GM23338 (cell line): ENCODE measurements around the gene KDM4B. TPM values are rescaled to one million over a fixed set of nuclear protein-coding genes. Genes with fewer than 3 reads are reported as not detected.

Experiments used
- ATAC-seq: fragments of 200-7000 bp; cut with Tn5 transposase; 3 replicates; pipeline ENCODE4 v1.9.1; 2020
- DNase-seq: peaks from one replicate; pipeline ENCODE4 v3.0.0-alpha.2; 2015; ENCODE audit warnings: low spot score
- H2AFZ ChIP-seq: fragments of 200-600 bp; sonication (generic); 2 replicates; pipeline ENCODE4 v1.8.0; 2016; ENCODE audit warnings: antibody characterized with exemption, mild to moderate bottlenecking, moderate library complexity
- H3F3A ChIP-seq: fragments of 200-600 bp; sonication (generic); replicated peaks from 2 replicates; pipeline ENCODE4 v1.8.0; 2017; ENCODE audit warnings: antibody characterized with exemption, mixed run types, low read depth
- H3K27ac ChIP-seq: fragments of 200-600 bp; sonication (generic); 2 replicates; pipeline ENCODE4 v1.6.1; 2016; ENCODE audit warnings: low read depth
- H3K27me3 ChIP-seq: fragments of 200-600 bp; sonication (generic); 2 replicates; pipeline ENCODE4 v1.8.0; 2016; ENCODE audit warnings: mild to moderate bottlenecking, mixed run types, moderate library complexity; ENCODE audit not compliant: insufficient read depth
- H3K36me3 ChIP-seq: fragments of 200-600 bp; sonication (generic); 2 replicates; pipeline ENCODE4 v1.8.0; 2016; ENCODE audit warnings: mild to moderate bottlenecking; ENCODE audit not compliant: insufficient read depth
- H3K4me1 ChIP-seq: fragments of 200-600 bp; sonication (generic); 2 replicates; pipeline ENCODE4 v1.8.0; 2016; ENCODE audit warnings: mild to moderate bottlenecking, moderate library complexity; ENCODE audit not compliant: insufficient read depth
- H3K4me2 ChIP-seq: fragments of 200-600 bp; sonication (generic); 2 replicates; pipeline ENCODE4 v1.7.1; 2017; ENCODE audit warnings: mixed run types
- H3K4me3 ChIP-seq: fragments of 200-600 bp; sonication (generic); 2 replicates; pipeline ENCODE4 v1.6.1; 2016; ENCODE audit warnings: mixed run types
- H3K79me2 ChIP-seq: fragments of 200-600 bp; sonication (generic); replicated peaks from 2 replicates; pipeline ENCODE4 v1.8.0; 2017; ENCODE audit warnings: mild to moderate bottlenecking; ENCODE audit not compliant: insufficient read depth
- H3K9me2 ChIP-seq: fragments of 200-600 bp; sonication (generic); 2 replicates; pipeline ENCODE4 v1.8.0; 2017; ENCODE audit not compliant: insufficient read depth
- H4K20me1 ChIP-seq: fragments of 200-600 bp; sonication (generic); replicated peaks from 2 replicates; pipeline ENCODE4 v1.8.0; 2017; ENCODE audit warnings: mild to moderate bottlenecking; ENCODE audit not compliant: insufficient read depth
- H3K27ac Mint-ChIP-seq: 2 replicates; pipeline ENCODE4 v1.8.0; 2020; ENCODE audit warnings: inconsistent platforms, mild to moderate bottlenecking, moderate library complexity, mixed read lengths
- H3K27me3 Mint-ChIP-seq: 3 replicates; pipeline ENCODE4 v1.8.0; 2022; ENCODE audit warnings: low read depth, mild to moderate bottlenecking, moderate library complexity, mixed read lengths, inconsistent platforms; ENCODE audit not compliant: insufficient read depth, poor library complexity
- H3K36me3 Mint-ChIP-seq: 3 replicates; pipeline ENCODE4 v1.8.0; 2021; ENCODE audit warnings: low read depth, mild to moderate bottlenecking, inconsistent platforms, moderate library complexity, mixed read lengths
- H3K4me1 Mint-ChIP-seq: 3 replicates; pipeline ENCODE4 v1.8.0; 2020; ENCODE audit warnings: mild to moderate bottlenecking, inconsistent platforms, mixed read lengths
- H3K4me3 Mint-ChIP-seq: 3 replicates; pipeline ENCODE4 v1.8.0; 2021; ENCODE audit warnings: moderate library complexity, mild to moderate bottlenecking, inconsistent platforms, mixed read lengths
- H3K9me3 Mint-ChIP-seq: 3 replicates; pipeline ENCODE4 v1.8.0; 2020; ENCODE audit warnings: moderate library complexity, mild to moderate bottlenecking, inconsistent platforms, mixed read lengths
- CREB1 ChIP-seq: fragments of 250-450 bp; sonication (Bioruptor Pico); IDR thresholded peaks from 2 replicates; pipeline ENCODE4 v1.5.0; 2020; ENCODE audit warnings: low read depth, mild to moderate bottlenecking, moderate library complexity
- EZH2 ChIP-seq: fragments of 200-600 bp; sonication (generic); IDR thresholded peaks from one replicate; pipeline ENCODE4 v1.8.0; 2017; ENCODE audit warnings: antibody characterized with exemption, mild to moderate bottlenecking, low read depth; ENCODE audit not compliant: unreplicated experiment
- EZH2phosphoT487 ChIP-seq: fragments of 200-600 bp; sonication (generic); IDR thresholded peaks from one replicate; pipeline ENCODE4 v1.8.1; 2018; ENCODE audit warnings: antibody characterized with exemption; ENCODE audit not compliant: unreplicated experiment
- JUNB ChIP-seq: IDR thresholded peaks from one replicate; pipeline ENCODE4 v1.6.1; 2016; ENCODE audit warnings: antibody characterized with exemption; ENCODE audit not compliant: unreplicated experiment
- NANOG ChIP-seq: IDR thresholded peaks from 2 replicates; pipeline ENCODE4 v1.6.1; 2016; ENCODE audit warnings: antibody characterized with exemption, borderline replicate concordance
- POLR2AphosphoS5 ChIP-seq: IDR thresholded peaks from 2 replicates; pipeline ENCODE4 v1.6.1; 2016; ENCODE audit warnings: antibody characterized with exemption, low read depth
- ZNF114 ChIP-seq: fragments of 250-450 bp; sonication (Bioruptor Pico); IDR thresholded peaks from 2 replicates; pipeline ENCODE4 v1.5.0; 2020; ENCODE audit warnings: mild to moderate bottlenecking, moderate library complexity
- ZNF331 ChIP-seq: fragments of 250-450 bp; sonication (Bioruptor Pico); IDR thresholded peaks from 2 replicates; pipeline ENCODE4 v1.5.0; 2020; ENCODE audit warnings: low read depth, mild to moderate bottlenecking, moderate library complexity
- polyA plus RNA-seq: library from polyadenylated mRNA; unstranded; fragments of >200 nt; fragmentation: Nextera tagmentation; extraction: Ambion mirVana; gene quantifications from 2 replicates; pipeline ENCODE4 v1.2.1, GENCODE V29; 2016
- total RNA-seq: library from RNA; depleted of rRNA; stranded (reverse); fragments of >200 nt; shearing (Covaris generic); gene quantifications from 2 replicates; pipeline ENCODE4 v1.2.3, GENCODE V29; 2014
- TF ChIP-seq, protein P1 (sequence below): IDR thresholded peaks from 2 replicates; pipeline ENCODE4 v1.6.1; 2016; ENCODE audit warnings: antibody characterized with exemption
- TF ChIP-seq, protein P2 (sequence below), 2 experiments: fragments of 200-600 bp in 1 of 2; sonication (generic) in 1 of 2; conservative IDR thresholded peaks; 2 replicates each; pipeline versions ENCODE4 v1.5.1 to v1.6.1; 2016 to 2017; ENCODE audit warnings: antibody characterized with exemption in 2 of 2, low read depth in 2 of 2, mild to moderate bottlenecking in 2 of 2, moderate library complexity in 1 of 2
- TF ChIP-seq, protein P3 (sequence below): IDR thresholded peaks from one replicate; pipeline ENCODE4 v1.6.1; 2018; ENCODE audit warnings: antibody characterized with exemption; ENCODE audit not compliant: unreplicated experiment
- TF ChIP-seq, protein P4 (sequence below): fragments of 250-450 bp; sonication (Bioruptor Pico); IDR thresholded peaks from 2 replicates; pipeline ENCODE4 v1.5.0; 2020; ENCODE audit warnings: mild to moderate bottlenecking, moderate library complexity

KDM4B gene
- total and polyA plus RNA-seq, 2 experiments from 2014 or later: 9.1 to 27.6 TPM

DNA sequence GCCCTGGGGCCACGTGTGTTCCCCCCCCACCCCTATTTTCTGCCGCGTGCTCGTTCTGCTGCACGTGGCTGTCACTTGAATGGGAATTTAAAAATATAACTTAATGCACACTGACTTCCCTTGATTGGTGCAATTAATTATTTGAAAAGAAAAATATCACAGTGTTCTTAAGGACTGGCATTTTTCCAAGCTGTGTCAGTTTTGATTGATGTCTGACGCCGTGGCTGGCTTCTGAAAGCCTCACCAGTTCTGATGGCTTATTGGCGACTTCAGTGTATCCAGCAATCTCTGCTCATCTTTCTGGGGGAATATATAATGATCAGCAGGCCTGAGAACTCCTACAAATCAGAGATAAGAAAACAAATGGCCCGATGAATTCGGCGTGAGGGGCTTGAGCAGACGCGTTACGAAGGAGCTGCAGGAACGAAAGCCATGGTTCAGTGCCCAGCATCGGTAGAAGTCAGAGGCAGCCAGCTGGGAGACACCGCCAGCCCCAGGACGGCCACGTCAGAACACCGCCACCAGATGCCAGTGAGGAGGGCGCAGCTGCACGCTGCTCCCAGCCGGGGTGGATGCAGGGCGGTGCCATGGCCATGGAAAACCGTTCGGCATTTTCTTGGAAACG is 111.2 kb downstream of the KDM4B start:
- DNase-seq: no peak
- Histone ChIP-seq H3K4me1 (no peaks in the 10 kb centered on the region; the same call in 1 of the 2 replicates), H3K27ac (no peak overlapping the region), H3K27me3 (no peaks in the 10 kb centered on the region), H3K9me2 (no peaks in the 10 kb centered on the region), H3F3A (peaks cover 2% of the 10 kb centered on the region; the same call in 1 of the 2 replicates), H4K20me1 (no peaks in the 10 kb centered on the region; the same call in 1 of the 2 replicates), H3K4me2 (no peak overlapping the region), H3K36me3 (no peaks in the 10 kb centered on the region), H3K79me2 (no peaks in the 10 kb centered on the region), H2AFZ (no peak overlapping the region), H3K4me3 (no peak overlapping the region)
- H3K27ac Mint-ChIP-seq: no peak overlapping the region
- peaks cover 4% of the 10 kb centered on the region; the same call in 1 of the 3 replicates for H3K36me3 Mint-ChIP-seq
- TF ChIP-seq POLR2AphosphoS5: no peak
- no peak for TF ChIP-seq JUNB
- TF ChIP-seq ZNF114: no peak
- TF ChIP-seq ZNF331: no peak
- TF ChIP-seq NANOG: no peak
- TF ChIP-seq, protein P1, sequence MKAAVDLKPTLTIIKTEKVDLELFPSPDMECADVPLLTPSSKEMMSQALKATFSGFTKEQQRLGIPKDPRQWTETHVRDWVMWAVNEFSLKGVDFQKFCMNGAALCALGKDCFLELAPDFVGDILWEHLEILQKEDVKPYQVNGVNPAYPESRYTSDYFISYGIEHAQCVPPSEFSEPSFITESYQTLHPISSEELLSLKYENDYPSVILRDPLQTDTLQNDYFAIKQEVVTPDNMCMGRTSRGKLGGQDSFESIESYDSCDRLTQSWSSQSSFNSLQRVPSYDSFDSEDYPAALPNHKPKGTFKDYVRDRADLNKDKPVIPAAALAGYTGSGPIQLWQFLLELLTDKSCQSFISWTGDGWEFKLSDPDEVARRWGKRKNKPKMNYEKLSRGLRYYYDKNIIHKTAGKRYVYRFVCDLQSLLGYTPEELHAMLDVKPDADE: no peak
- TF ChIP-seq, protein P2, sequence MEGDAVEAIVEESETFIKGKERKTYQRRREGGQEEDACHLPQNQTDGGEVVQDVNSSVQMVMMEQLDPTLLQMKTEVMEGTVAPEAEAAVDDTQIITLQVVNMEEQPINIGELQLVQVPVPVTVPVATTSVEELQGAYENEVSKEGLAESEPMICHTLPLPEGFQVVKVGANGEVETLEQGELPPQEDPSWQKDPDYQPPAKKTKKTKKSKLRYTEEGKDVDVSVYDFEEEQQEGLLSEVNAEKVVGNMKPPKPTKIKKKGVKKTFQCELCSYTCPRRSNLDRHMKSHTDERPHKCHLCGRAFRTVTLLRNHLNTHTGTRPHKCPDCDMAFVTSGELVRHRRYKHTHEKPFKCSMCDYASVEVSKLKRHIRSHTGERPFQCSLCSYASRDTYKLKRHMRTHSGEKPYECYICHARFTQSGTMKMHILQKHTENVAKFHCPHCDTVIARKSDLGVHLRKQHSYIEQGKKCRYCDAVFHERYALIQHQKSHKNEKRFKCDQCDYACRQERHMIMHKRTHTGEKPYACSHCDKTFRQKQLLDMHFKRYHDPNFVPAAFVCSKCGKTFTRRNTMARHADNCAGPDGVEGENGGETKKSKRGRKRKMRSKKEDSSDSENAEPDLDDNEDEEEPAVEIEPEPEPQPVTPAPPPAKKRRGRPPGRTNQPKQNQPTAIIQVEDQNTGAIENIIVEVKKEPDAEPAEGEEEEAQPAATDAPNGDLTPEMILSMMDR (conservative IDR thresholded peaks at IDR 0.05; ENCODE audit: low read depth in 2 of 2): no peak
- TF ChIP-seq CREB1: no peak
- no peak for TF ChIP-seq EZH2phosphoT487
- TF ChIP-seq EZH2: no peak
- TF ChIP-seq, protein P3, sequence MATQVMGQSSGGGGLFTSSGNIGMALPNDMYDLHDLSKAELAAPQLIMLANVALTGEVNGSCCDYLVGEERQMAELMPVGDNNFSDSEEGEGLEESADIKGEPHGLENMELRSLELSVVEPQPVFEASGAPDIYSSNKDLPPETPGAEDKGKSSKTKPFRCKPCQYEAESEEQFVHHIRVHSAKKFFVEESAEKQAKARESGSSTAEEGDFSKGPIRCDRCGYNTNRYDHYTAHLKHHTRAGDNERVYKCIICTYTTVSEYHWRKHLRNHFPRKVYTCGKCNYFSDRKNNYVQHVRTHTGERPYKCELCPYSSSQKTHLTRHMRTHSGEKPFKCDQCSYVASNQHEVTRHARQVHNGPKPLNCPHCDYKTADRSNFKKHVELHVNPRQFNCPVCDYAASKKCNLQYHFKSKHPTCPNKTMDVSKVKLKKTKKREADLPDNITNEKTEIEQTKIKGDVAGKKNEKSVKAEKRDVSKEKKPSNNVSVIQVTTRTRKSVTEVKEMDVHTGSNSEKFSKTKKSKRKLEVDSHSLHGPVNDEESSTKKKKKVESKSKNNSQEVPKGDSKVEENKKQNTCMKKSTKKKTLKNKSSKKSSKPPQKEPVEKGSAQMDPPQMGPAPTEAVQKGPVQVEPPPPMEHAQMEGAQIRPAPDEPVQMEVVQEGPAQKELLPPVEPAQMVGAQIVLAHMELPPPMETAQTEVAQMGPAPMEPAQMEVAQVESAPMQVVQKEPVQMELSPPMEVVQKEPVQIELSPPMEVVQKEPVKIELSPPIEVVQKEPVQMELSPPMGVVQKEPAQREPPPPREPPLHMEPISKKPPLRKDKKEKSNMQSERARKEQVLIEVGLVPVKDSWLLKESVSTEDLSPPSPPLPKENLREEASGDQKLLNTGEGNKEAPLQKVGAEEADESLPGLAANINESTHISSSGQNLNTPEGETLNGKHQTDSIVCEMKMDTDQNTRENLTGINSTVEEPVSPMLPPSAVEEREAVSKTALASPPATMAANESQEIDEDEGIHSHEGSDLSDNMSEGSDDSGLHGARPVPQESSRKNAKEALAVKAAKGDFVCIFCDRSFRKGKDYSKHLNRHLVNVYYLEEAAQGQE: no peak
- TF ChIP-seq, protein P4, sequence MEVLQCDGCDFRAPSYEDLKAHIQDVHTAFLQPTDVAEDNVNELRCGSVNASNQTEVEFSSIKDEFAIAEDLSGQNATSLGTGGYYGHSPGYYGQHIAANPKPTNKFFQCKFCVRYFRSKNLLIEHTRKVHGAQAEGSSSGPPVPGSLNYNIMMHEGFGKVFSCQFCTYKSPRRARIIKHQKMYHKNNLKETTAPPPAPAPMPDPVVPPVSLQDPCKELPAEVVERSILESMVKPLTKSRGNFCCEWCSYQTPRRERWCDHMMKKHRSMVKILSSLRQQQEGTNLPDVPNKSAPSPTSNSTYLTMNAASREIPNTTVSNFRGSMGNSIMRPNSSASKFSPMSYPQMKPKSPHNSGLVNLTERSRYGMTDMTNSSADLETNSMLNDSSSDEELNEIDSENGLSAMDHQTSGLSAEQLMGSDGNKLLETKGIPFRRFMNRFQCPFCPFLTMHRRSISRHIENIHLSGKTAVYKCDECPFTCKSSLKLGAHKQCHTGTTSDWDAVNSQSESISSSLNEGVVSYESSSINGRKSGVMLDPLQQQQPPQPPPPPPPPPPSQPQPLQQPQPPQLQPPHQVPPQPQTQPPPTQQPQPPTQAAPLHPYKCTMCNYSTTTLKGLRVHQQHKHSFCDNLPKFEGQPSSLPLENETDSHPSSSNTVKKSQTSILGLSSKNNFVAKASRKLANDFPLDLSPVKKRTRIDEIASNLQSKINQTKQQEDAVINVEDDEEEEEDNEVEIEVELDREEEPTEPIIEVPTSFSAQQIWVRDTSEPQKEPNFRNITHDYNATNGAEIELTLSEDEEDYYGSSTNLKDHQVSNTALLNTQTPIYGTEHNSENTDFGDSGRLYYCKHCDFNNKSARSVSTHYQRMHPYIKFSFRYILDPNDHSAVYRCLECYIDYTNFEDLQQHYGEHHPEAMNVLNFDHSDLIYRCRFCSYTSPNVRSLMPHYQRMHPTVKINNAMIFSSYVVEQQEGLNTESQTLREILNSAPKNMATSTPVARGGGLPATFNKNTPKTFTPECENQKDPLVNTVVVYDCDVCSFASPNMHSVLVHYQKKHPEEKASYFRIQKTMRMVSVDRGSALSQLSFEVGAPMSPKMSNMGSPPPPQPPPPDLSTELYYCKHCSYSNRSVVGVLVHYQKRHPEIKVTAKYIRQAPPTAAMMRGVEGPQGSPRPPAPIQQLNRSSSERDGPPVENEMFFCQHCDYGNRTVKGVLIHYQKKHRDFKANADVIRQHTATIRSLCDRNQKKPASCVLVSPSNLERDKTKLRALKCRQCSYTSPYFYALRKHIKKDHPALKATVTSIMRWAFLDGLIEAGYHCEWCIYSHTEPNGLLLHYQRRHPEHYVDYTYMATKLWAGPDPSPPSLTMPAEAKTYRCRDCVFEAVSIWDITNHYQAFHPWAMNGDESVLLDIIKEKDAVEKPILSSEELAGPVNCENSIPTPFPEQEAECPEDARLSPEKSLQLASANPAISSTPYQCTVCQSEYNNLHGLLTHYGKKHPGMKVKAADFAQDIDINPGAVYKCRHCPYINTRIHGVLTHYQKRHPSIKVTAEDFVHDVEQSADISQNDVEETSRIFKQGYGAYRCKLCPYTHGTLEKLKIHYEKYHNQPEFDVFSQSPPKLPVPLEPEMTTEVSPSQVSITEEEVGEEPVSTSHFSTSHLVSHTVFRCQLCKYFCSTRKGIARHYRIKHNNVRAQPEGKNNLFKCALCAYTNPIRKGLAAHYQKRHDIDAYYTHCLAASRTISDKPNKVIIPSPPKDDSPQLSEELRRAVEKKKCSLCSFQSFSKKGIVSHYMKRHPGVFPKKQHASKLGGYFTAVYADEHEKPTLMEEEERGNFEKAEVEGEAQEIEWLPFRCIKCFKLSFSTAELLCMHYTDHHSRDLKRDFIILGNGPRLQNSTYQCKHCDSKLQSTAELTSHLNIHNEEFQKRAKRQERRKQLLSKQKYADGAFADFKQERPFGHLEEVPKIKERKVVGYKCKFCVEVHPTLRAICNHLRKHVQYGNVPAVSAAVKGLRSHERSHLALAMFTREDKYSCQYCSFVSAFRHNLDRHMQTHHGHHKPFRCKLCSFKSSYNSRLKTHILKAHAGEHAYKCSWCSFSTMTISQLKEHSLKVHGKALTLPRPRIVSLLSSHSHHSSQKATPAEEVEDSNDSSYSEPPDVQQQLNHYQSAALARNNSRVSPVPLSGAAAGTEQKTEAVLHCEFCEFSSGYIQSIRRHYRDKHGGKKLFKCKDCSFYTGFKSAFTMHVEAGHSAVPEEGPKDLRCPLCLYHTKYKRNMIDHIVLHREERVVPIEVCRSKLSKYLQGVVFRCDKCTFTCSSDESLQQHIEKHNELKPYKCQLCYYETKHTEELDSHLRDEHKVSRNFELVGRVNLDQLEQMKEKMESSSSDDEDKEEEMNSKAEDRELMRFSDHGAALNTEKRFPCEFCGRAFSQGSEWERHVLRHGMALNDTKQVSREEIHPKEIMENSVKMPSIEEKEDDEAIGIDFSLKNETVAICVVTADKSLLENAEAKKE: no peak
- ATAC-seq: no peak
- H3K27me3 Mint-ChIP-seq: peaks cover 11% of the 10 kb centered on the region
- H3K9me3 Mint-ChIP-seq: no peaks in the 10 kb centered on the region
- peaks cover 5% of the 10 kb centered on the region for H3K4me1 Mint-ChIP-seq
- no peak overlapping the region for H3K4me3 Mint-ChIP-seq
